ENCODE results near the gene CACNG7.

DNA sequence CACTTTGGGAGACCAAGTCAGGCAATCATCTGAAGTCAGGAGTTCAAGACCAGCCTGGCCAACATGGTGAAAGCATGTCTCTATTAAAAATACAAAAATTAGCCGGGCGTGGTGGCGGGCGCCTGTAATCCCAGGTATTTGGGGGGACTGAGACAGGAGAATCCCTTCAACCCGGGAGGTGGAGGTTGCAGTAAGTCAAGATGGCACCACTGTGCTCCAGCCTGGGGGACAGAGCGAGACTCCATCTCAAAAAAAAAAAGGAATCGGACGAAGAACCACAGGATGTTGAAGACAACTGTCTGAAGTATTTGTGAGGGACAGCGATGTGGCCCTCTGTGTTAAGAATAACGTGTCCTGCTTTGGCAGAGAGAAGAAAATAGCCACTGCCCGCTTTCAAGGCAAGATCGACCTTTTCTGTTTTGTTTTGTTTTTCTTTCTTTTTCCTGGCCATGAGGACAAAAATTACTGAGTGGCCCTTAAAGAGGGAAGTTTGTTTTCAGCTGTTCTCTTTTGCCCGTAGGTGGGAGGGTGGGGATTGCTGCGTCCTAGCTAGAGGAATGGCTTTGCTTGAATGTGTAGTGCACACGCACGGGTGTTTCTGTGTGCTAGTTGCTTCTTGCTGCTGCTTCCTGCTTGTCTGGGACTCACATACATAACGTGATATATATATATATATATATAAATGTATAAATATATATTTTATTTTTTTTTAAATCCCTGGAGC is 33.3 kb upstream of the CACNG7 start:
- TF ChIP-seq, protein P1, sequence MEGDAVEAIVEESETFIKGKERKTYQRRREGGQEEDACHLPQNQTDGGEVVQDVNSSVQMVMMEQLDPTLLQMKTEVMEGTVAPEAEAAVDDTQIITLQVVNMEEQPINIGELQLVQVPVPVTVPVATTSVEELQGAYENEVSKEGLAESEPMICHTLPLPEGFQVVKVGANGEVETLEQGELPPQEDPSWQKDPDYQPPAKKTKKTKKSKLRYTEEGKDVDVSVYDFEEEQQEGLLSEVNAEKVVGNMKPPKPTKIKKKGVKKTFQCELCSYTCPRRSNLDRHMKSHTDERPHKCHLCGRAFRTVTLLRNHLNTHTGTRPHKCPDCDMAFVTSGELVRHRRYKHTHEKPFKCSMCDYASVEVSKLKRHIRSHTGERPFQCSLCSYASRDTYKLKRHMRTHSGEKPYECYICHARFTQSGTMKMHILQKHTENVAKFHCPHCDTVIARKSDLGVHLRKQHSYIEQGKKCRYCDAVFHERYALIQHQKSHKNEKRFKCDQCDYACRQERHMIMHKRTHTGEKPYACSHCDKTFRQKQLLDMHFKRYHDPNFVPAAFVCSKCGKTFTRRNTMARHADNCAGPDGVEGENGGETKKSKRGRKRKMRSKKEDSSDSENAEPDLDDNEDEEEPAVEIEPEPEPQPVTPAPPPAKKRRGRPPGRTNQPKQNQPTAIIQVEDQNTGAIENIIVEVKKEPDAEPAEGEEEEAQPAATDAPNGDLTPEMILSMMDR (IDR thresholded peaks at IDR 0.05; ENCODE audit: poor library complexity, severe bottlenecking): no peak
- TF ChIP-seq TAF1 (IDR thresholded peaks at IDR 0.05; ENCODE audit: low read depth) (no peak), RAD21 (conservative IDR thresholded peaks at IDR 0.05) (no peak), EZH2 (IDR thresholded peaks at IDR 0.05; ENCODE audit: borderline replicate concordance, insufficient read depth, low read length, poor library complexity, severe bottlenecking) (no peak), POLR2AphosphoS5 (IDR thresholded peaks at IDR 0.05) (no peak)
- TF ChIP-seq, protein P2, sequence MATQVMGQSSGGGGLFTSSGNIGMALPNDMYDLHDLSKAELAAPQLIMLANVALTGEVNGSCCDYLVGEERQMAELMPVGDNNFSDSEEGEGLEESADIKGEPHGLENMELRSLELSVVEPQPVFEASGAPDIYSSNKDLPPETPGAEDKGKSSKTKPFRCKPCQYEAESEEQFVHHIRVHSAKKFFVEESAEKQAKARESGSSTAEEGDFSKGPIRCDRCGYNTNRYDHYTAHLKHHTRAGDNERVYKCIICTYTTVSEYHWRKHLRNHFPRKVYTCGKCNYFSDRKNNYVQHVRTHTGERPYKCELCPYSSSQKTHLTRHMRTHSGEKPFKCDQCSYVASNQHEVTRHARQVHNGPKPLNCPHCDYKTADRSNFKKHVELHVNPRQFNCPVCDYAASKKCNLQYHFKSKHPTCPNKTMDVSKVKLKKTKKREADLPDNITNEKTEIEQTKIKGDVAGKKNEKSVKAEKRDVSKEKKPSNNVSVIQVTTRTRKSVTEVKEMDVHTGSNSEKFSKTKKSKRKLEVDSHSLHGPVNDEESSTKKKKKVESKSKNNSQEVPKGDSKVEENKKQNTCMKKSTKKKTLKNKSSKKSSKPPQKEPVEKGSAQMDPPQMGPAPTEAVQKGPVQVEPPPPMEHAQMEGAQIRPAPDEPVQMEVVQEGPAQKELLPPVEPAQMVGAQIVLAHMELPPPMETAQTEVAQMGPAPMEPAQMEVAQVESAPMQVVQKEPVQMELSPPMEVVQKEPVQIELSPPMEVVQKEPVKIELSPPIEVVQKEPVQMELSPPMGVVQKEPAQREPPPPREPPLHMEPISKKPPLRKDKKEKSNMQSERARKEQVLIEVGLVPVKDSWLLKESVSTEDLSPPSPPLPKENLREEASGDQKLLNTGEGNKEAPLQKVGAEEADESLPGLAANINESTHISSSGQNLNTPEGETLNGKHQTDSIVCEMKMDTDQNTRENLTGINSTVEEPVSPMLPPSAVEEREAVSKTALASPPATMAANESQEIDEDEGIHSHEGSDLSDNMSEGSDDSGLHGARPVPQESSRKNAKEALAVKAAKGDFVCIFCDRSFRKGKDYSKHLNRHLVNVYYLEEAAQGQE (IDR thresholded peaks at IDR 0.05; ENCODE audit: borderline replicate concordance): no peak
